SK-N-SH (cell line): ENCODE measurements around the gene CFAP74. TPM values are rescaled to one million over a fixed set of nuclear protein-coding genes. Genes with fewer than 3 reads are reported as not detected.

Experiments used
- CTCF ChIA-PET: fragments of 300-600, 350-600 bp; formaldehyde crosslinking; extraction: SDS; loops from one replicate; lab custom pipeline; 2021; lab: Yijun Ruan, JAX
- POLR2A ChIA-PET: fragments of 350-600 bp; sonication (Branson Sonifier 250); formaldehyde crosslinking; extraction: SDS; loops from one replicate; lab custom pipeline; 2020; ENCODE audit warnings: antibody characterized with exemption, inconsistent platforms; lab: Yijun Ruan, JAX
- DNase-seq: peaks from one replicate; pipeline ENCODE4 v3.0.0; 2012
- H2AFZ ChIP-seq: fragments of 200-600 bp; sonication (generic); 2 replicates; pipeline ENCODE4 v1.8.1; 2016; ENCODE audit warnings: antibody characterized with exemption, mild to moderate bottlenecking, low read depth
- H3F3A ChIP-seq: fragments of 200-600 bp; sonication (generic); replicated peaks from 2 replicates; pipeline ENCODE3; 2016; ENCODE audit warnings: antibody characterized with exemption, mild to moderate bottlenecking; ENCODE audit not compliant: insufficient read depth
- H3K27ac ChIP-seq, 2 experiments: fragments of 200-500 bp in 1 of 2; fragments of 200-600 bp in 1 of 2; sonication (Bioruptor generic) in 1 of 2; sonication (generic), shearing (Covaris generic) in 1 of 2; 2 replicates each; pipeline versions ENCODE4 v1.5.1 to v1.6.1; 2014 to 2016; ENCODE audit warnings: low read depth in 2 of 2, inconsistent platforms in 1 of 2, low read length in 1 of 2, mild to moderate bottlenecking in 1 of 2, mixed read lengths in 1 of 2
- H3K27me3 ChIP-seq: fragments of 200-600 bp; sonication (generic), shearing (Covaris generic); 2 replicates; pipeline ENCODE4 v1.6.1; 2016; ENCODE audit warnings: mixed run types; ENCODE audit not compliant: insufficient read depth
- H3K36me3 ChIP-seq, 2 experiments: fragments of 200-500 bp in 1 of 2; fragments of 200-600 bp in 1 of 2; sonication (Bioruptor generic) in 1 of 2; sonication (generic) in 1 of 2; replicated peaks in 1 of 2; 2 replicates each; pipeline versions ENCODE3 to v1.5.1; 2014 to 2016; ENCODE audit warnings: low read length in 1 of 2, mild to moderate bottlenecking in 1 of 2; ENCODE audit not compliant: insufficient read depth in 2 of 2, control insufficient read depth in 1 of 2
- H3K4me1 ChIP-seq, 2 experiments: fragments of 200-500 bp in 1 of 2; fragments of 200-600 bp in 1 of 2; sonication (Bioruptor generic) in 1 of 2; sonication (generic), shearing (Covaris generic) in 1 of 2; 2 replicates each; pipeline versions ENCODE4 v1.5.1 to v1.6.1; 2014 to 2016; ENCODE audit warnings: low read depth in 1 of 2, low read length in 1 of 2, mixed run types in 1 of 2; ENCODE audit not compliant: insufficient read depth in 2 of 2, control insufficient read depth in 1 of 2
- H3K4me2 ChIP-seq: fragments of 200-600 bp; sonication (generic), shearing (Covaris generic); 2 replicates; pipeline ENCODE4 v1.6.1; 2017; ENCODE audit warnings: mixed run types
- H3K4me3 ChIP-seq, 2 experiments: fragments of 200-500 bp in 1 of 2; fragments of 200-600 bp in 1 of 2; sonication (Bioruptor generic) in 1 of 2; sonication (generic), shearing (Covaris generic) in 1 of 2; 2 replicates each; pipeline versions ENCODE4 v1.5.1 to v1.8.1; 2014 to 2016; ENCODE audit warnings: low read depth in 2 of 2, inconsistent platforms in 1 of 2, low read length in 1 of 2, mild to moderate bottlenecking in 1 of 2, mixed read lengths in 1 of 2, moderate library complexity in 1 of 2
- H3K79me2 ChIP-seq: fragments of 200-600 bp; sonication (generic); 2 replicates; pipeline ENCODE4 v1.8.1; 2017; ENCODE audit warnings: mild to moderate bottlenecking; ENCODE audit not compliant: insufficient read depth
- H3K9ac ChIP-seq: fragments of 200-600 bp; sonication (generic); 2 replicates; pipeline ENCODE4 v1.6.1; 2017; ENCODE audit warnings: mixed run types
- H3K9me2 ChIP-seq: fragments of 200-600 bp; sonication (generic); 2 replicates; pipeline ENCODE4 v1.6.1; 2017; ENCODE audit warnings: mixed run types
- H3K9me3 ChIP-seq: fragments of 200-600 bp; sonication (generic); 2 replicates; pipeline ENCODE4 v1.6.1; 2017; ENCODE audit warnings: mixed run types, mild to moderate bottlenecking, moderate library complexity
- H4K20me1 ChIP-seq: fragments of 200-600 bp; sonication (generic); 2 replicates; pipeline ENCODE4 v1.6.1; 2017; ENCODE audit warnings: mild to moderate bottlenecking, mixed run types; ENCODE audit not compliant: insufficient read depth
- FOSL2 ChIP-seq: IDR thresholded peaks from 2 replicates; pipeline ENCODE4 v1.4.0; 2012; ENCODE audit warnings: low read depth, mild to moderate bottlenecking, moderate library complexity, borderline replicate concordance
- FOXJ3 ChIP-seq: sonication (generic); formaldehyde crosslinking; IDR thresholded peaks from 2 replicates; pipeline ENCODE4 v1.5.1; 2020; ENCODE audit warnings: mild to moderate bottlenecking, missing genetic modification reagents
- GABPA ChIP-seq: IDR thresholded peaks from 2 replicates; pipeline ENCODE4 v1.4.0; 2012; ENCODE audit warnings: low read depth, mild to moderate bottlenecking
- RXRA ChIP-seq: IDR thresholded peaks from 2 replicates; pipeline ENCODE4 v1.4.0; 2012; ENCODE audit warnings: low read depth, mild to moderate bottlenecking, borderline replicate concordance
- SMC3 ChIP-seq: IDR thresholded peaks from 2 replicates; pipeline ENCODE4 v1.6.1; 2012; ENCODE audit warnings: low read depth, low read length, improper control_type of control experiment
- WGBS: methylation state at CpG from one replicate; pipeline ENCODE4 v1.1.6; 2017; ENCODE audit warnings: low lambda C conversion rate; 5-methylcytosine and 5-hydroxymethylcytosine counted together
- polyA plus RNA-seq, 3 experiments: library from polyadenylated mRNA; depleted of rRNA; stranded (reverse); fragments of >200 nt; gene quantifications; 2 replicates each; pipeline ENCODE4 v1.2.3, GENCODE V29; 2012
- TF ChIP-seq, protein P1 (sequence below): IDR thresholded peaks from 2 replicates; pipeline ENCODE4 v1.6.1; 2012; ENCODE audit warnings: mild to moderate bottlenecking, low read depth, low read length, moderate library complexity
- TF ChIP-seq, protein P2 (sequence below): fragments of 150-350 bp; IDR thresholded peaks from 2 replicates; pipeline ENCODE4 v1.6.1; 2016; ENCODE audit warnings: mild to moderate bottlenecking, low read depth, low read length
- TF ChIP-seq, protein P3 (sequence below): fragments of 150-350 bp; IDR thresholded peaks from 2 replicates; pipeline ENCODE4 v1.6.1; 2017; ENCODE audit warnings: antibody characterized with exemption, low read length, low read depth, borderline replicate concordance
- TF ChIP-seq, protein P4 (sequence below): IDR thresholded peaks from 2 replicates; pipeline ENCODE4 v1.4.0; 2012; ENCODE audit warnings: low read depth
- TF ChIP-seq, protein P5 (sequence below): IDR thresholded peaks from 2 replicates; pipeline ENCODE4; 2012

CFAP74 gene
- polyA plus RNA-seq, 1 of the 3 experiments (the other 2 are of a cell fraction) = not detected

DNA sequence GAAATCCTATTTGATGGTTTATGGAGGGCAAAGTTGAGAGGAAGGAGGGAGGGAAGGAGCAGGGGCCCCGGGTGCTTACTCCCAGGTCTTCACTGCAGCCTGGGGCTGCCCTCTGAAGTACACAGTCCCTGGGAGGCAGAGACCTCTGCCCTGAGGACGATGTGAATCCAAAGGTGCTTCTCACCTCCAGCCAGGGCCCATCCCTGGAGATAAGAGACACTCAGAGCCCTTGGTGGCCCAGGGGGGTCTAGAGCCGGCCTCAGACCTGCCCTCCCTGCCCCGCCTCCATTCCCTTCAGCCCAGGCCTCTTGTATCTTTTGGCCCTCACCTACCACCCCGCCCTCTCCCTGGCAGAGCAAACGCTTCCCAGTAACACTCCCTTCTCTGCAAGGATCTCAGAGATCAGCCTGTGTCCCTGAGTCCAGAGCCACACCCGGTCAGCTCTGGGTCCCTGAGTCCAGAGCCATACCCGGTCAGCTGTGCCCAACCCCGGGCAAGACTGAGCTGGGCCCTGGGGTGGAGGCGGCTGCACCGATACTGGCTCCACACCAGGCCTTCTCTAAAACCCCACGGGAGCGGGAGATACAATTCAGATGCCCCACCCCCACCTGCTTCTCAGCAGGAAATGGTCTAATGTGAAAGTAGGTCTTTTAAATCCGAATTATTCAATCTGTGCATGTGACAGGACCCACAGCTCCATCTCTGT is 109.1 kb downstream of the CFAP74 start:
- ChIA-PET POLR2A (no interaction called here), CTCF (interaction anchor here (1.0 to 6.9 kb wide), 2 partner anchors 12 to 106 kb away, joined by 3 to 51 read pairs; no protein-coding TSS in a partner anchor)
- Histone ChIP-seq H3K4me2 (no peak overlapping the region), H2AFZ (no peak overlapping the region), H3K9ac (no peak overlapping the region), H4K20me1 (peaks cover 4% of the 10 kb centered on the region; the same call in 1 of the 2 replicates), H3F3A (peaks cover 5% of the 10 kb centered on the region), H3K27me3 (no peaks in the 10 kb centered on the region), H3K27ac (peak overlapping the region in 1 of 2 experiments; percentile 22; a peak in 1 of 4 replicates), H3K9me2 (no peaks in the 10 kb centered on the region), H3K4me1 (peaks cover 0 to 32% of the 10 kb centered on the region in 2 experiments; a peak in 2 of 4 replicates), H3K9me3 (no peaks in the 10 kb centered on the region), H3K36me3 (no peaks in the 10 kb centered on the region), H3K4me3 (no peak overlapping the region), H3K79me2 (peaks cover 18% of the 10 kb centered on the region)
- no peak for DNase-seq
- whole genome bisulfite sequencing = 73% methylated on average over 13 of the region's 14 CpGs
- TF ChIP-seq, protein P1, sequence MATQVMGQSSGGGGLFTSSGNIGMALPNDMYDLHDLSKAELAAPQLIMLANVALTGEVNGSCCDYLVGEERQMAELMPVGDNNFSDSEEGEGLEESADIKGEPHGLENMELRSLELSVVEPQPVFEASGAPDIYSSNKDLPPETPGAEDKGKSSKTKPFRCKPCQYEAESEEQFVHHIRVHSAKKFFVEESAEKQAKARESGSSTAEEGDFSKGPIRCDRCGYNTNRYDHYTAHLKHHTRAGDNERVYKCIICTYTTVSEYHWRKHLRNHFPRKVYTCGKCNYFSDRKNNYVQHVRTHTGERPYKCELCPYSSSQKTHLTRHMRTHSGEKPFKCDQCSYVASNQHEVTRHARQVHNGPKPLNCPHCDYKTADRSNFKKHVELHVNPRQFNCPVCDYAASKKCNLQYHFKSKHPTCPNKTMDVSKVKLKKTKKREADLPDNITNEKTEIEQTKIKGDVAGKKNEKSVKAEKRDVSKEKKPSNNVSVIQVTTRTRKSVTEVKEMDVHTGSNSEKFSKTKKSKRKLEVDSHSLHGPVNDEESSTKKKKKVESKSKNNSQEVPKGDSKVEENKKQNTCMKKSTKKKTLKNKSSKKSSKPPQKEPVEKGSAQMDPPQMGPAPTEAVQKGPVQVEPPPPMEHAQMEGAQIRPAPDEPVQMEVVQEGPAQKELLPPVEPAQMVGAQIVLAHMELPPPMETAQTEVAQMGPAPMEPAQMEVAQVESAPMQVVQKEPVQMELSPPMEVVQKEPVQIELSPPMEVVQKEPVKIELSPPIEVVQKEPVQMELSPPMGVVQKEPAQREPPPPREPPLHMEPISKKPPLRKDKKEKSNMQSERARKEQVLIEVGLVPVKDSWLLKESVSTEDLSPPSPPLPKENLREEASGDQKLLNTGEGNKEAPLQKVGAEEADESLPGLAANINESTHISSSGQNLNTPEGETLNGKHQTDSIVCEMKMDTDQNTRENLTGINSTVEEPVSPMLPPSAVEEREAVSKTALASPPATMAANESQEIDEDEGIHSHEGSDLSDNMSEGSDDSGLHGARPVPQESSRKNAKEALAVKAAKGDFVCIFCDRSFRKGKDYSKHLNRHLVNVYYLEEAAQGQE = no peak
- no peak for TF ChIP-seq GABPA
- TF ChIP-seq, protein P2, sequence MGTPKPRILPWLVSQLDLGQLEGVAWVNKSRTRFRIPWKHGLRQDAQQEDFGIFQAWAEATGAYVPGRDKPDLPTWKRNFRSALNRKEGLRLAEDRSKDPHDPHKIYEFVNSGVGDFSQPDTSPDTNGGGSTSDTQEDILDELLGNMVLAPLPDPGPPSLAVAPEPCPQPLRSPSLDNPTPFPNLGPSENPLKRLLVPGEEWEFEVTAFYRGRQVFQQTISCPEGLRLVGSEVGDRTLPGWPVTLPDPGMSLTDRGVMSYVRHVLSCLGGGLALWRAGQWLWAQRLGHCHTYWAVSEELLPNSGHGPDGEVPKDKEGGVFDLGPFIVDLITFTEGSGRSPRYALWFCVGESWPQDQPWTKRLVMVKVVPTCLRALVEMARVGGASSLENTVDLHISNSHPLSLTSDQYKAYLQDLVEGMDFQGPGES = no peak
- TF ChIP-seq RXRA = no peak
- no peak for TF ChIP-seq SMC3
- TF ChIP-seq, protein P3, sequence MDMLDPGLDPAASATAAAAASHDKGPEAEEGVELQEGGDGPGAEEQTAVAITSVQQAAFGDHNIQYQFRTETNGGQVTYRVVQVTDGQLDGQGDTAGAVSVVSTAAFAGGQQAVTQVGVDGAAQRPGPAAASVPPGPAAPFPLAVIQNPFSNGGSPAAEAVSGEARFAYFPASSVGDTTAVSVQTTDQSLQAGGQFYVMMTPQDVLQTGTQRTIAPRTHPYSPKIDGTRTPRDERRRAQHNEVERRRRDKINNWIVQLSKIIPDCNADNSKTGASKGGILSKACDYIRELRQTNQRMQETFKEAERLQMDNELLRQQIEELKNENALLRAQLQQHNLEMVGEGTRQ = no peak
- TF ChIP-seq, protein P4, sequence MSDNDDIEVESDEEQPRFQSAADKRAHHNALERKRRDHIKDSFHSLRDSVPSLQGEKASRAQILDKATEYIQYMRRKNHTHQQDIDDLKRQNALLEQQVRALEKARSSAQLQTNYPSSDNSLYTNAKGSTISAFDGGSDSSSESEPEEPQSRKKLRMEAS = no peak

DNA sequence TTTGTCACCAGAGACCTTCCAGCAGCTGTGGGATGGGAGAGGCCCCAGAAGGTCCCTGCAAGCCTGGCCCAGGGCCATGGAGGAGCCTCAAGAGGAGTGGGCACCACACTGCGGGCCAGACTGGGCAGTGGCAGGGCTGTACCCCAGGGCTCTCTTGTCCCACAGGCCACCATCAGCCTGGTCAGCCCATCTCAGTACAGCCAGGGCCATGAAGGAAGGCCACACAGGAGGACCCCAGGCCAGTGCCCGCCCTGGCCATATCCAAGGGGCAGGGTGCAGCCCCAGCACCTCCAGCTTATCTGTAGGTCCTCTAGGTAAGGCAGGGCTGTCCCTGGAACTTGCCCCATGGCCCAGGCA is 109.6 kb downstream of the CFAP74 start:
- Histone ChIP-seq H3K27me3 (no peaks in the 10 kb centered on the region), H3K4me3 (no peak overlapping the region), H4K20me1 (peaks cover 9% of the 10 kb centered on the region), H3K36me3 (peaks cover 0 to under 1% of the 10 kb centered on the region in 2 experiments), H3F3A (peaks cover 10% of the 10 kb centered on the region), H2AFZ (no peak overlapping the region), H3K4me1 (peaks cover 0 to 30% of the 10 kb centered on the region in 2 experiments; a peak in 3 of 4 replicates), H3K27ac (no peak overlapping the region), H3K79me2 (peaks cover 23% of the 10 kb centered on the region), H3K9me3 (no peaks in the 10 kb centered on the region), H3K4me2 (no peak overlapping the region), H3K9me2 (no peaks in the 10 kb centered on the region), H3K9ac (no peak overlapping the region)
- POLR2A ChIA-PET = no interaction called here
- no CpG with 5 or more reads among the region's 2 CpGs for WGBS
- no peak for TF ChIP-seq FOSL2
- TF ChIP-seq, protein P5, sequence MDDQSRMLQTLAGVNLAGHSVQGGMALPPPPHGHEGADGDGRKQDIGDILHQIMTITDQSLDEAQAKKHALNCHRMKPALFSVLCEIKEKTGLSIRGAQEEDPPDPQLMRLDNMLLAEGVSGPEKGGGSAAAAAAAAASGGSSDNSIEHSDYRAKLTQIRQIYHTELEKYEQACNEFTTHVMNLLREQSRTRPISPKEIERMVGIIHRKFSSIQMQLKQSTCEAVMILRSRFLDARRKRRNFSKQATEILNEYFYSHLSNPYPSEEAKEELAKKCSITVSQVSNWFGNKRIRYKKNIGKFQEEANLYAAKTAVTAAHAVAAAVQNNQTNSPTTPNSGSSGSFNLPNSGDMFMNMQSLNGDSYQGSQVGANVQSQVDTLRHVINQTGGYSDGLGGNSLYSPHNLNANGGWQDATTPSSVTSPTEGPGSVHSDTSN = no peak
- TF ChIP-seq, protein P3 = no peak
- no peak for TF ChIP-seq FOXJ3 (CRISPR knock-in tag)
- CTCF ChIA-PET = interaction anchor here (6.9 kb wide), 1 partner anchor 13 kb away, joined by 51 read pairs; no protein-coding TSS in a partner anchor
- no peak for DNase-seq
